ENCODE measurements around the gene TNIP2. TPM values are rescaled to one million over a fixed set of nuclear protein-coding genes. Genes with fewer than 3 reads are reported as not detected.

The TNIP2 gene
- total and polyA plus RNA-seq, 8 donors, result 18.7 to 194 (median 40.0) TPM

DNA sequence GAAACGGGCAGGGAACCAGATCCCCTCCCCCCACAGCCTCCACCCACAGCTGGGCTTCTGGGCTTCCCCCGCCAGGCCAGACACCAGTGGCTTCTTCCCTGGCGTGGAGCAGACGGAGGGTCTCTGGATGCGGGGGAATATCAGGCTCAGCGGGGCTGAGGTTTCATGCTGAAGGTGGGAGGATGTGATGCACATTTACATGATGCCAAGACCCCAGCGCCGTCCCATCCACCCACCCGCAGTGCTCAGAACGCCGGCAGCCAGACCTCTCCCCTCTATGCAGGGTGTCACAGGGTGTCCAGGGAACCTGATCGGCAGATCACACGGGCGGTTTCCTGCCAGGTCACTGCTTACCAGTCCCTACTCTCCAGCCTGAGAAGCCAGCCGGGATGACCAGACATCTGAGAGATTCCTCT, 12.8 kb upstream of the TNIP2 start:
- WGBS, 5 donors, result 56 to 62% (median 60%) methylated on average over 15 of the region's 15 CpGs
- Histone ChIP-seq H3K27ac (no peak overlapping the region), H3K4me3 (no peak overlapping the region), H3K36me3 (no peaks in the 10 kb centered on the region), H3K9me3 (no peaks in the 10 kb centered on the region), H3K4me1 (peaks cover 0 to 17% (median 5%) of the 10 kb centered on the region in 4 donors), H3K27me3 (no peaks in the 10 kb centered on the region)
- intact Hi-C loops (cut with DNase I; ENCODE audit: low total_unique reads), result loop anchor here (10.0 kb wide), 2 partner anchors 166 to 266 kb away; no protein-coding TSS in a partner anchor
- DNase-seq, result no peak
- TF ChIP-seq POLR2AphosphoS5 (IDR thresholded peaks at IDR 0.05), result no peak
- no peak for TF ChIP-seq CTCF (IDR thresholded peaks at IDR 0.05)
- TF ChIP-seq EP300 (IDR thresholded peaks at IDR 0.05), result no peak
- TF ChIP-seq POLR2A (IDR thresholded peaks at IDR 0.05), result no peak

DNA sequence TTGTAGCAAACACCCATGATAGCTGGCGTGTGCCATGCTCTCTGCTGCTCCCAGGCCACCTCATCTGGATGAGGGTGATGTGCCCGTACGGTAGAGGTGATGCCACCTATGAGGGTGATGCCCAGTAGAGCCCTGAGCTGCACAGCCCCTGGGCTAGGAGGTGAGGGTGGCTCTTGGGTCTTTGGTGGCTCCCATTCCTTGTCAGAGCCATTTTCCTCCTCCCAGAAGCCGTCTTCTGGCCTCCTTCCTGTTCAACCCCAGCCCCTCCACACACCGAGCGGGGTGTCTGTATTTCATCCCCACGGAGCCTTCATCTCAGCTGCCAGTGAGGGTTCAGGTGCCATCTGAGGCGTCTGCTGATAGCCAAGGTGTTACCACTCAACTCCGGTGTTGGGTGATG, 12.0 kb upstream of the TNIP2 start:
- Histone ChIP-seq H3K27me3 (no peaks in the 10 kb centered on the region), H3K27ac (no peak overlapping the region), H3K4me1 (peaks cover 0 to 24% (median 12%) of the 10 kb centered on the region in 4 donors), H3K36me3 (no peaks in the 10 kb centered on the region), H3K4me3 (no peak overlapping the region), H3K9me3 (no peaks in the 10 kb centered on the region)
- DNase-seq, result no peak
- WGBS, 5 donors, result 88 to 93% (median 91%) methylated on average over 9 of the region's 9 CpGs
- intact Hi-C loops (cut with DNase I; ENCODE audit: low total_unique reads), result loop anchor here (10.0 kb wide), 2 partner anchors 167 to 267 kb away; no protein-coding TSS in a partner anchor
- no peak for TF ChIP-seq EP300 (IDR thresholded peaks at IDR 0.05)

DNA sequence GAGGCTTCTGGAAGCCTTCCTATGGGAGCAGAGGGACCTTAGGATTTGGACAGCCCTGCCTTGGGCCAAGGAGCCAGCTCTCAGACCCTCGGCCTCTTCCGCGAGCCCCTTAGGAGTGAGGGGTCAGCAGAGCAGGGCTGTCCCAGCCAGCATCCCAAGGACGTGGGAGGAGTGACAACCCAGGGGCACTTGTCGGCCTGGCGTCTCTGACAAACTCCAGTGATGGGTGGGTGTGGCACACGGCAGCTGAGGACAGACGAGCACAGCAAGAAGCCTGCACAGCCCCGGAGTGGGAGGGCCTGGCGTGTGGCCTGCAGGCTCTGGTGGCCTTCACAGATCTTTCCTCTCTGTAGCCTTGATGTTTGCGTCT, 11.6 kb upstream of the TNIP2 start:
- H3K4me3 ChIP-seq, result no peak overlapping the region
- TF ChIP-seq POLR2A (IDR thresholded peaks at IDR 0.05) (no peak), CTCF (IDR thresholded peaks at IDR 0.05) (no peak), POLR2AphosphoS5 (IDR thresholded peaks at IDR 0.05) (no peak), EP300 (IDR thresholded peaks at IDR 0.05) (no peak)
- DNase-seq, result no peak
- H3K4me1 ChIP-seq, result peaks cover 0 to 24% (median 13%) of the 10 kb centered on the region in 4 donors
- no peaks in the 10 kb centered on the region for H3K27me3 ChIP-seq
- no peaks in the 10 kb centered on the region for H3K36me3 ChIP-seq
- intact Hi-C loops (cut with DNase I; ENCODE audit: low total_unique reads), result loop anchor here (10.0 kb wide), 2 partner anchors 167 to 267 kb away; no protein-coding TSS in a partner anchor
- H3K27ac ChIP-seq, result no peak overlapping the region
- WGBS, 5 donors, result 79 to 88% (median 80%) methylated on average over 4 to 11 of the region's 11 CpGs
- no peaks in the 10 kb centered on the region for H3K9me3 ChIP-seq

GRCh38 chr4:2767046-2767704, 11.0 kb upstream of the TNIP2 start:
- 81 to 93% (median 91%) methylated on average over 5 of the region's 5 CpGs for WGBS, 5 donors
- H3K4me3 ChIP-seq, result no peak overlapping the region
- TF ChIP-seq POLR2AphosphoS5 (IDR thresholded peaks at IDR 0.05) (no peak), EP300 (IDR thresholded peaks at IDR 0.05) (no peak), POLR2A (IDR thresholded peaks at IDR 0.05) (no peak), CTCF (IDR thresholded peaks at IDR 0.05) (no peak)
- peaks cover 0 to 29% (median 13%) of the 10 kb centered on the region in 4 donors for H3K4me1 ChIP-seq
- DNase-seq, result no peak
- H3K36me3 ChIP-seq, result no peaks in the 10 kb centered on the region
- H3K9me3 ChIP-seq, result no peaks in the 10 kb centered on the region
- intact Hi-C loops (cut with DNase I; ENCODE audit: low total_unique reads), result loop anchor here (10.0 kb wide), 2 partner anchors 168 to 268 kb away; no protein-coding TSS in a partner anchor
- H3K27me3 ChIP-seq, result no peaks in the 10 kb centered on the region
- no peak overlapping the region for H3K27ac ChIP-seq
